HG03378 (cell line): ENCODE results near the gene KBTBD2.
"Not testable (repeated sequence)": the region's sequence is repeated elsewhere in the genome, so short reads cannot be mapped to it uniquely, and the experiment has no call there.

Source experiments
- ATAC-seq: cut with Tn5 transposase; IDR thresholded peaks from one replicate; pipeline ENCODE4 v1.9.1; 2021; ENCODE audit warnings: mild to moderate bottlenecking, moderate library complexity; ENCODE audit not compliant: unreplicated experiment

KBTBD2 gene

DNA sequence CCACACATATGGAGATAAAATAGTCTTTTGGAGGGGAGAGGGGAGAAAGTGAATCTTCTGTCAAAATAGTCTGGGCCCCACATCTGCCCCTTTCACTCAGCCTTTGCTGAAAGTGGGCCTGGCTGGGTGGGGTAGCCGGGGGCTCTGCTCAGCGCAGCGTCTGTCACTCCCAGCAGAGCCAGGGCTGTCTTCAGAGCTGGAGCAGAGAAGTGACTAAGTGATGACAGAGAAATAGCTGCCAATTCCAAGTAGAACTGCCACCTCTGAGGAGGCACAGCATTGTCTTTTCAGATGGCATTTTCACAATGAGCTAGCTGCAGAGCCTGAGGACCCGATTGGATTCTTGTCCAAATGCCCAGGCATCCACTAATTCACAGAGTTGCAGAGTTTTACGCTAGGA is 34.5 kb downstream of the KBTBD2 start:
- ATAC-seq = not testable (repeated sequence)

DNA sequence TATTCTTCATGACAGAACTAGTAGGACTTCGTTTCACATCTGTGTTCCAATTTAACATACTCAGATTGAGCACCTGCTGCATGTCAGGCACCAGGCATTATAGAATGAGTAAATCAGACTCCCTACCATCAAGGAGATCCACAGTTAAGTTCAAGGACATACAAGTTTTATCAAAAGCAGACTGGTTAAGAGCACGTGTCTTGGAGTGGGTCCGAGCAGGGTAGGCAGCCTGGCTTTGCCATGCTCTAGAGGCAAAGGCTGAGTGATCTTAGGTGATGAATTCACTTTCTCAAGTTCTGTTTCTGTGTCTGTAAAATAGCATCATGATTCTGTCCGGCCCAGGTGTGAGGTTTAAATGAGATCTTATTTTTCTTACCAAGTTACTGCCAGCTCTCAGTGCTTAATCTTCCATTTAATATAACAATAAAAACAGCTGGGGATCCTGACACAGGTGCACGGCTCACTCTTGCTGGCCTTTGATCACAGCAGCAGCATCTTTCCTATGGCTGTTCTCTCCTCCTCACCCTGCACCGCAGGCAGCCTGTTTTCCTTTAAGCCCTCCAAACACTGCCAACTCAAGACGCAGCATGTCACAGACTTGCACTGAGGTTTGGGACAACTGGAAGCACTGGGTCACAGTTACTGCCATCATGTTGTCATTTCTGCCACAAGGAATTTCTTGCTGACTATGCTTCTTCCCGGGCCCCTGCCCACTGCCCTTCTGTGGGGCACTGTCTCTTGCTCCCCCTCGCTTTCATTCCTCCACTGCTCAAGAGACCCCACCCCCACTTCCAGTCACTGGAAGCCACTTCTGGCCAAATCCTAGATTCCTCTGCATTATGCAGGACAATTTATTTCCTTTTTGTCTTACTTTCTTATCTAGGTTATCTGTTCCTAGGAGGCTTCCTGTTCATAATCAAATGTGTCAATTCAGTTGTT is 35.5 kb downstream of the KBTBD2 start:
- ATAC-seq = not testable (repeated sequence)

DNA sequence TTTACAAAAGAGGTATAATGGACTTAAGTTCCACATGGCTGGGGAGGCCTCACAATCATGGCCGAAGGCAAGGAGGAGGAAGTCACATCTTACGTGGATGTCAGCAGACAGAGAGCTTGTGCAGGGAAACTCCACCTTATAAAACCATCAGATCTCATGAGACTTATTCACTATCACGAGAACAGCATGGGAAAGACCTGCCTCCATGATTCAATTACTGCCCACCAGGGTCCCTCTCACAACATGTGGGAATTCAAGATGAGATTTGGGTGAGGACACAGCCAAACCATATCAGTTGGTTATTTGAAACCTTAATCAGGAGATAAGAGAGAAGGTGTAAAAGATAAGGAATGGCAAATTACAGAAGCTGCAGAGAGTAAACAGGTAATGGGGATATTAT is 40.9 kb downstream of the KBTBD2 start:
- not testable (repeated sequence) for ATAC-seq

DNA sequence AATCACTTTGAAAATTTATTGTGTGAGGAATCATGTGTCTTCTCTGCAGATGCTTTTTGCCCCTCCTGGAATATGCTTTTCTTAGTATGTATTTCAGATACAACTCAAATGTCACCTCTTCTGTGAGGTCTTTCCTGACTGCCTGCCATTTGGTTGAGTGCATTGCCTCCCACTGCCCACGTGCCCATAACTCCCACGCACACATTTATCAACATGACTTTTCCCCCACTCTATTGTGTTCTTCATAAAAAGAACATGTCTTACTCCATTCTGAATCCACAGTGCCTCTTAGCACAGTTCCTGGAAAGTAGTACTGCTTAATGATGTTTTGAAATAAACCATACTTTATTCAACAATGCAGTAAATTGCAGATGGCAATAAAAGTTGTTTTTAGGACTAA is 42.9 kb downstream of the KBTBD2 start:
- not testable (repeated sequence) for ATAC-seq

DNA sequence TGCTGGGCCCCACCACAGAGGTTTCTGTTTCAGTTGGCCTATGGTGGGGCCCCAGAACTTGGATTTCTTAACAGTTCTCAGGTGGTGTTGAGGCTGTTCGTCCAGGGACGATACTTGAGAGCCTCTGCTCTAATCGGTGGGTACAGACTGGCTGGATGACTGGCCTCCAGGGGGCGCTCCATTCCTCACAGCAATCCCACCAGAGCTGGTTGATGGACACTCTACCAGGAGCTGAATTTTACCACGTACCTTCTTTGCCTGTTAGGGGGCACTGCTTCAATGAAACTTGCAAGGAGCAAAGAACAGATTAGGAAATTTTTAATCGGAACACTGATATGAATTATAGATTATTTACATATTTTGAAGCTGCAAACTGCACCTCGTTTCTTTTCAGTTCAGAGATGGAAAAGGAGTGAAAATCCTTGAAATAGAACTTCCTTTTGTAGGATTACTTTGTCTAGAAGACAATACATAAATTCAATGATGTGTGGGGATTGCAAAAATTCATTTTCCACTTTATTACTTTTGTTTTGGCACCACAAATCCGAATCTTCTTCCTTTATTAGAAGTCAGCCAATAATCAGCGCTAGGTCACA is 44.8 kb downstream of the KBTBD2 start:
- ATAC-seq = peak; percentile 100

DNA sequence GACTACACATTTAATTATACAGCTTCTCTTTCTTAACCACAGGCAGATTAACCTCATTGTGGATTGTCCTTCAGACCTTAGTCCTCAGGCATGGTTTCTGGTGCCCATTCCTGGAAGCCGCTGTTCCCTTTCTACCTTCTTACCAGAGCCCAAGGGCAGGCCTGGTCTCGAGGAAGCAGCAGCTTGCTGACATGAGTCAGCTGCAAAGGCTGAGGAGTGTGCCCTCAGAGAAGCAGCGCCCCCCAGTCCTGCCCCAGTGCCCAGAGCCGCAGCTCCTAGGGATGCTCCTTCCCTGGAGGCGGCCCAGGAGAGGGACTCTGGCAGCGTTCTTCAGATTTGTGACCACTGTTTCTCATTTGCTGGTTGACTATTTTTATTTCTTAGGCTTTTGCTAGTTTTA is 46.8 kb downstream of the KBTBD2 start:
- ATAC-seq = not testable (repeated sequence)

DNA sequence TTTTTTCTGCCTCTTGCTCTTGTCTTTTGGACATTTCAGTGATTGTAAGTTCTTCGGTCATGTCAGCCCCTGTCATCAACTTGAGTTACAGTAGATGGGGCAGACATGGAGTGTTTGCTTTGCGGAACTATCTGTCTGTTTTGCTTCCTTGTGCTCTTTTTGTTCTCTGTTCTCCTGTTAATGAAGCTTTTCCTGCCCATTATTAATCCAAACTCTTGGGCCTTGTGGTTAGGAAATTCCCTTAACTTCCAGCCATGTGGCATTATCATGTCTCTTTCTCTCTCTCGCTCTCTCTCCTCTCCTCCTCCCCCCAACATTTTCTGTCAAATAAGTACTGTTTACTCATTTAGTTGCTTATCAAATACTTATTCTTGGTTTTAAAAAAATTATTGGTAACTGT is 47.8 kb downstream of the KBTBD2 start:
- ATAC-seq = not testable (repeated sequence)

DNA sequence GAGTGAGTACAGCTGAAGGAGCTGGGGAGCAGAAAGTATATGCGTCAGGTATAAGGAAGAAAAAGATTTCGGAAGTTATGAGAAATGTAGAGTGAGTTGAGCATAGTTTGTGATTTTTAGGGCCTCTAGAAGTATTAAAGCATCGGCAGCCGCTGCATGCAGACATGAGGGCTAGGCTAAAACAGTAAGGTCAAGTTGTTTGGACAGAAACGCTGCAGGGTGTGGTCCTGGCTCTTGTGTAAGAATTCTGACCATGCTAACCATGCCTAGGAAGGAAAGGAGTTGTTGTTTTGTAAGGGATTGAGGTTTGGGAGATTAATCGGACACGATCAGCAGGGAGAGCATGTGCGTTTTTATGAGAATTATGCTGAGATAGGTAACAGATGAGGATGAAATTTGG is 51.7 kb downstream of the KBTBD2 start:
- ATAC-seq = not testable (repeated sequence)

DNA sequence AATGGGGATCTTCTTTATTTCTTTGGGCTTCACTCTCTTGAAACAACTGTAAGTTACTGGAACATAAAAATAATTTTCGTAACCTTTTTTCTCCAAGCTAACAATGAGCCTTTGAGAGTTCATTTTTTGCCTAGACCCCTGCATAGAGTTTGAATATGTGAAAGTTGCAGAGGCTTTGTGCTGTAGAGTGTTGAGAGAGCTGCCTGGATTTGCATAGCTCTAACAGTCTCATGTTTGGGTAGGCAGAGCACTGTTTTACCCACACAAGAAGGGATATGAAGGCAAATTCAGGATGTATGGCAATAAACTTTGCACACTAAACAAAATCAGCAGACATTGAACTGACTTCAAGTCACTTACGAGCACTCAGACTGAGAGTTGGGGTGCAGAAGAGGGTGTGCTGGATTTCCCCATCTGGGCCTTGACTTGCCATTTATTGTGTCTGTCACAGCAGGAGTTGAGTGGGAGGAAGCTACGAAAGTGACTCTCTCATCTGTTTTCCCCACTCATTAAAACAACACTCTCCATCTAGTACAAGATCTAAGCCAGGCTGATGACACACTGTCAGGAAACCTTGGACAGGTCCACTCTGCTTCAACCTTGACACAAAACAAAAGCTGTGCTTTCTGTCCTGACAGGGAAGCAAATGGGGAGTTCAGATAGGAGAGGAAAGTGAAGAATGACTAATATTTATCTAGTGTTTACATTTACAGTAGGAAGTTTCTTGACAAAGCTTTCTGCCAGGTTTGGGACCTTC is 62.4 kb downstream of the KBTBD2 start:
- ATAC-seq = peak; percentile 98
